K562 (cell line): ENCODE results near the gene PRRT2. TPM values are rescaled to one million over a fixed set of nuclear protein-coding genes. Genes with fewer than 3 reads are reported as not detected.

Experiments used
- ATAC-seq: fragments of 200-7000 bp; cut with Tn5 transposase; 3 replicates; pipeline ENCODE4 v1.9.1; 2020; ENCODE audit warnings: moderate library complexity
- BruUV-seq: library from RNA; stranded (reverse); fragments of 400-500 nt; replicated peaks from 2 replicates; lab custom pipeline; 2021; lab: Mats Ljungman, UMichigan
- CTCF ChIA-PET: fragments of 300-600 bp; formaldehyde crosslinking; extraction: SDS; loops from one replicate; lab custom pipeline; 2021; ENCODE audit warnings: low intra/inter-chr PET ratio; lab: Yijun Ruan, JAX
- POLR2A ChIA-PET: fragments of 300-600, 350-650 bp; sonication (Branson Sonifier 250); formaldehyde crosslinking; extraction: SDS; loops from one replicate; lab custom pipeline; 2021; ENCODE audit warnings: antibody characterized with exemption, inconsistent platforms; lab: Yijun Ruan, JAX
- DNase-seq, 4 experiments: peaks; one replicate each; pipeline versions ENCODE4 v3.0.0 to v3.0.0-alpha.2; 2011 to 2018; ENCODE audit warnings: low spot score in 3 of 4, mixed read lengths in 3 of 4; ENCODE audit errors: extremely low read depth in 1 of 4
- FAIRE-seq: peaks from 2 replicates; lab custom pipeline; 2011; peaks lifted over from hg19 to GRCh38; lab: Jason Lieb, UNC
- H2AFZ ChIP-seq: 2 replicates; pipeline ENCODE4 v1.6.0; 2011; ENCODE audit warnings: low read depth, low read length, control low read depth, inconsistent platforms
- H3K27ac ChIP-seq: fragments of 200-600 bp; 3 replicates; pipeline ENCODE4 v1.8.0; 2011; ENCODE audit warnings: low read depth, mild to moderate bottlenecking, control low read depth, inconsistent platforms, low read length, moderate library complexity, mixed read lengths; ENCODE audit errors: extremely low read depth
- H3K27me3 ChIP-seq, 2 experiments: fragments of 300-600 bp in 1 of 2; 2 replicates in 1 of 2; 3 replicates in 1 of 2; pipeline versions ENCODE4 v1.6.0 to v1.8.0; 2011; ENCODE audit warnings: inconsistent platforms in 2 of 2, low read length in 2 of 2, mild to moderate bottlenecking in 1 of 2, mixed read lengths in 1 of 2, moderate library complexity in 1 of 2; ENCODE audit not compliant: control insufficient read depth in 2 of 2, insufficient read depth in 2 of 2
- H3K36me3 ChIP-seq: fragments of 300-600 bp; 3 replicates; pipeline ENCODE4 v1.8.0; 2011; ENCODE audit warnings: mild to moderate bottlenecking, low read length, inconsistent platforms; ENCODE audit not compliant: control insufficient read depth, insufficient read depth
- H3K4me1 ChIP-seq, 2 experiments: fragments of 200-600 bp in 1 of 2; replicated peaks in 1 of 2; 2 replicates in 1 of 2; 3 replicates in 1 of 2; pipeline versions ENCODE4 v1.5.1 to v1.8.0; 2011; ENCODE audit warnings: inconsistent platforms in 2 of 2, low read length in 2 of 2, mild to moderate bottlenecking in 1 of 2, mixed read lengths in 1 of 2, moderate library complexity in 1 of 2; ENCODE audit not compliant: control insufficient read depth in 2 of 2, insufficient read depth in 2 of 2
- H3K4me2 ChIP-seq: 2 replicates; pipeline ENCODE4 v1.6.1; 2011; ENCODE audit warnings: low read length, control low read depth, inconsistent platforms, mixed read lengths; ENCODE audit not compliant: insufficient read depth
- H3K4me3 ChIP-seq: fragments of 200-600 bp; sonication (generic), shearing (Covaris generic); 2 replicates; pipeline ENCODE4 v1.5.1; 2016; ENCODE audit warnings: control low read depth, inconsistent platforms
- H3K79me2 ChIP-seq: fragments of 200-600 bp; 3 replicates; pipeline ENCODE4 v1.8.0; 2011; ENCODE audit warnings: low read length, inconsistent platforms; ENCODE audit not compliant: control insufficient read depth, insufficient read depth
- H3K9ac ChIP-seq, 2 experiments: 2 replicates each; pipeline versions ENCODE4 v1.6.0 to v1.6.1; 2011; ENCODE audit warnings: low read depth in 2 of 2, low read length in 2 of 2, control low read depth in 1 of 2, inconsistent platforms in 1 of 2, mild to moderate bottlenecking in 1 of 2, mixed read lengths in 1 of 2; ENCODE audit not compliant: insufficient read depth in 1 of 2
- H3K9me1 ChIP-seq: one replicate; pipeline ENCODE4 v1.6.0; 2011; ENCODE audit warnings: inconsistent platforms, mild to moderate bottlenecking, low read length, moderate library complexity; ENCODE audit not compliant: control insufficient read depth, insufficient read depth
- H3K9me3 ChIP-seq: replicated peaks from 2 replicates; pipeline ENCODE4 v1.5.1; 2011; ENCODE audit warnings: low read depth, low read length, inconsistent platforms; ENCODE audit not compliant: control insufficient read depth, insufficient read depth
- H4K20me1 ChIP-seq: replicated peaks from 2 replicates; pipeline ENCODE4 v1.6.1; 2011; ENCODE audit warnings: low read length, inconsistent platforms, mixed read lengths; ENCODE audit not compliant: control insufficient read depth, insufficient read depth
- DIDO1 ChIP-seq: fragments of 450-650 bp; IDR thresholded peaks from 2 replicates; pipeline ENCODE4 v1.6.1; 2016; ENCODE audit warnings: low read depth, missing biosample characterization, missing genetic modification characterization
- MLLT1 ChIP-seq, 2 experiments: fragments of 450-650 bp; IDR thresholded peaks; 2 replicates each; pipeline ENCODE4 v1.6.1; 2016
- TCFL5 ChIP-seq: fragments of 250-450 bp; sonication (Bioruptor Pico); conservative IDR thresholded peaks from 2 replicates; pipeline ENCODE4 v1.6.1; 2021; ENCODE audit warnings: mild to moderate bottlenecking, moderate library complexity, matching md5 sums
- TFE3 ChIP-seq: fragments of 450-650 bp; formaldehyde crosslinking; IDR thresholded peaks from 2 replicates; pipeline ENCODE4 v1.4.0; 2020; ENCODE audit warnings: mild to moderate bottlenecking, mixed read lengths
- TRIM25 ChIP-seq: fragments of 450-650 bp; IDR thresholded peaks from 2 replicates; pipeline ENCODE4 v1.7.0; 2016; ENCODE audit warnings: borderline replicate concordance
- ZNF354B ChIP-seq: fragments of 250-450 bp; sonication (Bioruptor Pico); IDR thresholded peaks from 2 replicates; pipeline ENCODE4 v1.4.0; 2020
- ZNF717 ChIP-seq: fragments of 250-450 bp; sonication (Bioruptor Pico); IDR thresholded peaks from 2 replicates; pipeline ENCODE4 v1.5.0; 2021
- WGBS: fragments of 100-300 bp; shearing (Covaris generic); methylation state at CpG from one replicate; pipeline ENCODE4 v1.1.6; 2016; ENCODE audit warnings: low coverage, mixed read lengths; ENCODE audit not compliant: insufficient coverage; ENCODE audit errors: missing lambda C conversion rate; 5-methylcytosine and 5-hydroxymethylcytosine counted together
- in situ Hi-C: fragments of 300-500 bp; cut with MboI; formaldehyde crosslinking; loops from 4 replicates; pipeline ENCODE4 v1.15.0; 2018; ENCODE audit warnings: inconsistent platforms, mixed read lengths
- intact Hi-C: fragments of 100-400 bp; cut with micrococcal nuclease; formaldehyde crosslinking; loops from 2 replicates; pipeline ENCODE4 v1.14.2; 2022
- polyA plus RNA-seq, 8 experiments: library from polyadenylated mRNA; depleted of rRNA in 4 of 8; stranded (reverse) in 5 of 8; unstranded in 3 of 8; fragments of >200 nt; fragmentation: Nextera tagmentation in 2 of 8; fragmentation: Illumina TruSeq in 1 of 8; extraction: Ambion mirVana in 2 of 8; extraction: Trizol in 1 of 8; gene quantifications; 2 replicates each; pipeline versions ENCODE4 v1.2.1 to v1.2.3, GENCODE V29; 2011 to 2014; ENCODE audit warnings: inconsistent platforms in 1 of 8, missing spikeins in 1 of 8
- total RNA-seq, 7 experiments: library from RNA; depleted of rRNA in 6 of 7; stranded (reverse); fragments of >200 nt in 6 of 7; fragmentation: Illumina TruSeq in 2 of 7; extraction: Trizol in 2 of 7; gene quantifications; 2 replicates each; pipeline versions ENCODE4 v1.2.1 to v1.2.3, GENCODE V29; 2011 to 2021; ENCODE audit warnings: low replicate concordance in 1 of 7

The PRRT2 gene
- total and polyA plus RNA-seq, 9 of the 15 experiments (the other 6 are each of a cell fraction or from before 2014, with no cell fraction given), result 0.11 to 1.0 (median 0.42) TPM; not detected in 2

- intact Hi-C loops, result no loop called here
- H3K4me1 ChIP-seq, result peaks cover 0 to 8% of the 10 kb centered on the region in 2 experiments; a peak in 3 of 5 replicates
- WGBS, result 16% methylated on average over 10 of the region's 10 CpGs
These were observed 32.5 kb upstream of the PRRT2 start for GRCh38 chr16:29779474-29779873.

More at GRCh38 chr16:29779474-29779873, 32.5 kb upstream of the PRRT2 start:
- ChIA-PET CTCF (no interaction called here), POLR2A (interaction anchor here (1.1 to 2.6 kb wide), 3 partner anchors 9 to 134 kb away, joined by 3 to 9 read pairs (median 5); partner anchors contain the start of gene KIF22)
- H3K4me2 ChIP-seq, result no peak overlapping the region
- TF ChIP-seq MLLT1 (IDR thresholded peaks at IDR 0.05) (no peak), TRIM25 (no peak), ZNF354B (CRISPR knock-in tag) (no peak), DIDO1 (tag) (no peak), TCFL5 (no peak), ZNF717 (CRISPR knock-in tag) (no peak), TFE3 (CRISPR knock-in tag) (no peak)
- H3K79me2 ChIP-seq, result no peaks in the 10 kb centered on the region
- in situ Hi-C loops, result no loop called here
- no peak overlapping the region for H2AFZ ChIP-seq
- peaks cover 25 to 34% of the 10 kb centered on the region in 2 experiments for H3K27me3 ChIP-seq
- no peak overlapping the region for H3K27ac ChIP-seq
- no peak overlapping the region for H3K9ac ChIP-seq
- H3K9me1 ChIP-seq, result no peaks in the 10 kb centered on the region
- ATAC-seq, result no peak
- no TSS peak for BruUV-seq
- FAIRE-seq, result no peak
- no peaks in the 10 kb centered on the region for H3K9me3 ChIP-seq
- no peak overlapping the region for H3K4me3 ChIP-seq
- H3K36me3 ChIP-seq, result no peaks in the 10 kb centered on the region
- no peak for DNase-seq
- H4K20me1 ChIP-seq, result 0 out of 2 replicates have a peak, but pooled peaks cover 3% of the 10 kb centered on the region
